ENCODE results near the gene PLXND1. TPM values are rescaled to one million over a fixed set of nuclear protein-coding genes. Genes with fewer than 3 reads are reported as not detected.

The PLXND1 gene
- total RNA-seq, 1 donor from 2014 or later = 1.7 TPM

DNA sequence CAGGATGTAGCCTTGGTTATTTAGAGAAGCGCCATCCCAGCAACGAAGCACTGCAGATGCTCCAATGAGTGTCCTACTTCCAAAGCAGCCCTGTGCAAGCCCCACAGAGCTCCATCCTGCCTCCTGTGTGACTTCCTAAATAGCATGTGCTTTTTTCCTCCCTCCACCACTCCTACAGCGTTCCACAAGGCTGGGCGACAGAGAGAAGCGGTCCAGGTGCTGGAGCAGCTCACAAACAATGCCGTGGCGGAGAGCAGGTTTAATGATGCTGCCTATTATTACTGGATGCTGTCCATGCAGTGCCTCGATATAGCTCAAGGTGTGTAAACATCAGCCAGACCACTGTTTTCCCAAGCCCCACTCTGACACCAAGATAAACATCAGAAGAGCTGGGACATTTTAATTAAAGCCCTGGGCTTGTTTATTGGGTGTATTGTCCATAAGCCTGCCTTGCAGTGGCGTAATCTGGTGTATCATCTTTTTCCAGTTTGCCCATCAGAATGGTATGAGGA, 100.2 kb downstream of the PLXND1 start:
- DNase-seq = no peak
- Mint-ChIP-seq H3K9me3 (no peaks in the 10 kb centered on the region), H3K4me1 (peaks cover 2% of the 10 kb centered on the region), H3K4me3 (no peak overlapping the region), H3K36me3 (ENCODE audit: low read depth) (peaks cover 2% of the 10 kb centered on the region), H3K27ac (no peak overlapping the region), H3K27me3 (no peaks in the 10 kb centered on the region)
- intact Hi-C loops (cut with micrococcal nuclease) = no loop called here

DNA sequence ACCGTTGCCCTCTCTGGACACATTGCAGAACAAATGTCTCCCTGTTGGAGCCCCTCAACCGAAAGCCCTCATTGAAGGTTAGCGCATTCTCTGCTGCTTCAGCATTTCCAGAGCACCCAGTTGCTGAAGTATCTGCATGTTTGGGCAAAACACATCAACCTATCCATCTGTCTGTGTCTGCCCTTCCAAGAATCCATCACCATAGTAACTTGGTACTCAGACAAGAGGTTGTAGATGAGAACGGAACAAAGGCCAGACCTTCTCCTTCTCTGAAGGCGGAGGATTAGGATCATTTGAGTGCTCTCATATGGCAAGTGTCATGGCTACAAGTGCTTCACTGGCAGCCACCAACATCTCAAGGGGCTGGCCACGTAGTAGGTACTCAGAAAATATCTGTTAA, 101.1 kb downstream of the PLXND1 start:
- Mint-ChIP-seq H3K36me3 (ENCODE audit: low read depth) (peaks cover 5% of the 10 kb centered on the region), H3K27me3 (no peaks in the 10 kb centered on the region)
- no peak for DNase-seq

More for the DNA sequence above, 101.1 kb downstream of the PLXND1 start:
- Mint-ChIP-seq H3K9me3 (no peaks in the 10 kb centered on the region), H3K27ac (no peak overlapping the region), H3K4me3 (no peak overlapping the region), H3K4me1 (no peaks in the 10 kb centered on the region)
- intact Hi-C loops (cut with micrococcal nuclease) = no loop called here

Other genes starting within 250 kb of the PLXND1 start
- 0.40 and 0.63 TPM in 2 replicates for gene EFCAB12, start 178.0 kb downstream of the PLXND1 start, total RNA-seq
- 40.8 and 50.7 TPM in 2 replicates for gene MBD4, start 166.7 kb downstream of the PLXND1 start, total RNA-seq
- gene IFT122, start 166.5 kb downstream of the PLXND1 start, total RNA-seq = 12.3 and 13.7 TPM in 2 replicates
- not detected in 2 replicates for gene RHO, start 78.0 kb downstream of the PLXND1 start, total RNA-seq
- not detected in 2 replicates for gene H1-8, start 63.5 kb downstream of the PLXND1 start, total RNA-seq

All from activated CD4-positive, alpha-beta T cell treated with anti-CD3 and anti-CD28 coated beads, Interleukin-2, amount 10 ng/mL, durations not matched to agents 24 days and 14 days (primary cell).